Astrocyte of the cerebellum (primary cell): Measurements from ENCODE around the gene ZSWIM4.

ENCODE experiments used
- DNase-seq: peaks from one replicate; pipeline ENCODE4 v3.0.0-alpha.2; 2011; ENCODE audit warnings: low read depth
- H3K4me3 ChIP-seq: 2 replicates; pipeline ENCODE4 v1.5.1; 2011; ENCODE audit warnings: mild to moderate bottlenecking, low read depth, low read length, moderate library complexity
- in situ Hi-C: cut with HindIII; loops from 2 replicates; pipeline ENCODE4 v1.10.0; 2017; ENCODE audit warnings: low sequenced_read_pairs
- TF ChIP-seq, protein P1 (sequence below): IDR thresholded peaks from 2 replicates; pipeline ENCODE4 v1.5.1; 2012; ENCODE audit warnings: low read length, low read depth, moderate library complexity, mild to moderate bottlenecking; ENCODE audit errors: missing control alignments

The ZSWIM4 gene

DNA sequence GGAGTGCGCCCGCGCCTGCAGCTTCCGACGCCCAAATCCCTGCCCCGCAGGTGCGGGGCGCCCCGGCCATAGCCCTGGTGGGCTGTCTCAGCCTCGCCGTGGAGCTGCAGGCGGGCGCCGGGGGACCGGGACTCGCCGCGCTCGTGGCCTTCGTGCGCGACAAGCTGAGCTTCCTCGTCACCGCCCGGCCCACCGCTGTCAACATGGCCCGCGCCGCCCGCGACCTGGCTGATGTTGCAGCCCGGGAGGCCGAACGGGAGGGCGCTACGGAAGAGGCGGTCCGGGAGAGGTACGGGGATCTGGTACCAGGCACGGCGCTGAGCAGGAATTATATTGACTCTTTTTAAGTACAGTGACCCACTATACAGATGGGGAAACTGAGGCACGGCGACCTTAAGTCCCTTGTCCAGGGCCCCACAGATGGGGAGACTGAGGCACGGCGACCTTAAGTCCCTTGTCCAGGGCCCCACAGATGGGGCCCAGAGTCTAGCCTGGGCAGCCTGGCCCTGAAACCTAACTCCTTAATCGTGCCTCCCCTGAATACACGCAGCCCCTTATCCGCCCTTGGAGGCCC lies 30.3 kb upstream of the ZSWIM4 start:
- peak overlapping the region; percentile 66 for H3K4me3 ChIP-seq
- no peak for DNase-seq
- TF ChIP-seq, protein P1, sequence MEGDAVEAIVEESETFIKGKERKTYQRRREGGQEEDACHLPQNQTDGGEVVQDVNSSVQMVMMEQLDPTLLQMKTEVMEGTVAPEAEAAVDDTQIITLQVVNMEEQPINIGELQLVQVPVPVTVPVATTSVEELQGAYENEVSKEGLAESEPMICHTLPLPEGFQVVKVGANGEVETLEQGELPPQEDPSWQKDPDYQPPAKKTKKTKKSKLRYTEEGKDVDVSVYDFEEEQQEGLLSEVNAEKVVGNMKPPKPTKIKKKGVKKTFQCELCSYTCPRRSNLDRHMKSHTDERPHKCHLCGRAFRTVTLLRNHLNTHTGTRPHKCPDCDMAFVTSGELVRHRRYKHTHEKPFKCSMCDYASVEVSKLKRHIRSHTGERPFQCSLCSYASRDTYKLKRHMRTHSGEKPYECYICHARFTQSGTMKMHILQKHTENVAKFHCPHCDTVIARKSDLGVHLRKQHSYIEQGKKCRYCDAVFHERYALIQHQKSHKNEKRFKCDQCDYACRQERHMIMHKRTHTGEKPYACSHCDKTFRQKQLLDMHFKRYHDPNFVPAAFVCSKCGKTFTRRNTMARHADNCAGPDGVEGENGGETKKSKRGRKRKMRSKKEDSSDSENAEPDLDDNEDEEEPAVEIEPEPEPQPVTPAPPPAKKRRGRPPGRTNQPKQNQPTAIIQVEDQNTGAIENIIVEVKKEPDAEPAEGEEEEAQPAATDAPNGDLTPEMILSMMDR: no peak
- in situ Hi-C loops: no loop called here

- TF ChIP-seq, protein P1: no peak
- in situ Hi-C loops: no loop called here
- no peak for DNase-seq
- peak overlapping the region; percentile 66 for H3K4me3 ChIP-seq
These were observed 29.7 kb upstream of the ZSWIM4 start for GRCh38 chr19:13765395-13766094.

DNA sequence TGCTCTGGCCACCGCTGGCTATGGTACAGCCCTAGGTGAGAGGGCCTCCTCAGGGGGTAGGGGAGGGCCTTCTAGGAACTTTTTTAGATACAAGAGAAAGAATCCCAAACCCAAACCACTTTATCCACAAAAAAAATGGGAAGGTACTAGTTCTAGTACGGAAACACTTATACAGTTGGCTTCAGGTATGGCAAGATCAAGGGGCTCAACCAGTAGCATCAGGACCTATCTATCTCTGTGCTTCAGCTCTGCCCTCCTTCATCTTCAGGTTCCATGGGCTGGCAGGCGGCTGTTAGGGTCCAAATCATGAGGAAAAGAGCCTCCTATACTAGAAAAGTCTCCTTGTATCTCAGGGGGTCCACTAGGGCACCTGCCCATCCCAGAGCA lies 29.2 kb upstream of the ZSWIM4 start:
- in situ Hi-C loops: no loop called here
- H3K4me3 ChIP-seq: no peak overlapping the region
- TF ChIP-seq, protein P1: no peak
- no peak for DNase-seq

GRCh38 chr19:13768510-13768909 lies 26.7 kb upstream of the ZSWIM4 start:
- in situ Hi-C loops: no loop called here
- no peak for DNase-seq
- TF ChIP-seq, protein P1: no peak
- no peak overlapping the region for H3K4me3 ChIP-seq

DNA sequence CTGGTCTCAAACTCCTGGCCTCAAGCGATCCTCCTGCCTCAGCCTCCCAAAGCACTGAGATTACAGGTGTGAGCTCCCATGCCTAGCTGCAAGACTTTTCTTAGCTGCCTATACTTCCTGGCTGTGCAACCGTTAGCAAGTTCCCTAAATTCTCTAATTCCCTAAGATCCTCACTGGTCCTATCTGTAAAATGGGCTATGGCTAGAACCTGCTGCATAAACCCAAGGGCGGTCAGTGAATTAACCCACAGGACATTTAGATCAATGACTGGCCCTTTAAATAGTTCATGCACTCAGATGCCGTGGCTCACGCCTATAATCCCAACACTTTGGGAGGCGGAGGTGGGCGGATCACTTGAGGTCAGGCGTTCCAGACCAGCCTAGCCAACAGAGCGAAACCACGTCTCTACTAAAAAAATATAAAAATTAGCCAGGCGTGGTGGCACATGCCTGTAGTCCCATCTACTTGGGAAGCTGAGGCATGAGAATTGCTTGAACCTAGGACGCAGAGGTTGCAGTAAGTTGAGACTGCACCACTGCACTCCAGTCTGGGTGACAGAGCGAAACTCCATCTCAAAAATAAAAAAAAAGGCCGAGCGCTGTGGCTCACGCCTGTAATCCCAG lies 25.1 kb upstream of the ZSWIM4 start:
- DNase-seq: no peak
- TF ChIP-seq, protein P1: no peak
- no peak overlapping the region for H3K4me3 ChIP-seq
- in situ Hi-C loops: no loop called here

- in situ Hi-C loops: no loop called here
These were observed 20.7 kb upstream of the ZSWIM4 start, which contains the start of gene C19orf53 for GRCh38 chr19:13774217-13775191. Gene C19orf53 (plus strand): TSS chr19:13774456. CDS start chr19:13774478, 22 bp downstream.

More at GRCh38 chr19:13774217-13775191, 20.7 kb upstream of the ZSWIM4 start, which contains the start of gene C19orf53:
- TF ChIP-seq, protein P1: no peak
- peak within 1 kb of the TSS; percentile 97 for H3K4me3 ChIP-seq
- peak; percentile 85 for DNase-seq
